KOPT-K1 (cell line): ENCODE results near the gene BRMS1.
"Not testable (repeated sequence)": the region's sequence is repeated elsewhere in the genome, so short reads cannot be mapped to it uniquely, and the experiment has no call there.

Experiments
- H3K27ac ChIP-seq: fragments of 200-600 bp; sonication (generic); 2 replicates; pipeline ENCODE4 v1.5.1; 2016; ENCODE audit warnings: antibody characterized with exemption, mild to moderate bottlenecking, low read depth, low read length; ENCODE audit not compliant: poor library complexity, severe bottlenecking
- H3K36me3 ChIP-seq: fragments of 200-600 bp; sonication (generic); 2 replicates; pipeline ENCODE4 v1.5.1; 2017; ENCODE audit warnings: antibody characterized with exemption, mild to moderate bottlenecking, low read length, moderate library complexity; ENCODE audit not compliant: insufficient read depth
- H3K9me3 ChIP-seq: fragments of 200-600 bp; sonication (generic); 2 replicates; pipeline ENCODE4 v1.5.1; 2017; ENCODE audit warnings: antibody characterized with exemption, low read length, mild to moderate bottlenecking; ENCODE audit not compliant: insufficient read depth, poor library complexity, severe bottlenecking

Gene BRMS1

DNA sequence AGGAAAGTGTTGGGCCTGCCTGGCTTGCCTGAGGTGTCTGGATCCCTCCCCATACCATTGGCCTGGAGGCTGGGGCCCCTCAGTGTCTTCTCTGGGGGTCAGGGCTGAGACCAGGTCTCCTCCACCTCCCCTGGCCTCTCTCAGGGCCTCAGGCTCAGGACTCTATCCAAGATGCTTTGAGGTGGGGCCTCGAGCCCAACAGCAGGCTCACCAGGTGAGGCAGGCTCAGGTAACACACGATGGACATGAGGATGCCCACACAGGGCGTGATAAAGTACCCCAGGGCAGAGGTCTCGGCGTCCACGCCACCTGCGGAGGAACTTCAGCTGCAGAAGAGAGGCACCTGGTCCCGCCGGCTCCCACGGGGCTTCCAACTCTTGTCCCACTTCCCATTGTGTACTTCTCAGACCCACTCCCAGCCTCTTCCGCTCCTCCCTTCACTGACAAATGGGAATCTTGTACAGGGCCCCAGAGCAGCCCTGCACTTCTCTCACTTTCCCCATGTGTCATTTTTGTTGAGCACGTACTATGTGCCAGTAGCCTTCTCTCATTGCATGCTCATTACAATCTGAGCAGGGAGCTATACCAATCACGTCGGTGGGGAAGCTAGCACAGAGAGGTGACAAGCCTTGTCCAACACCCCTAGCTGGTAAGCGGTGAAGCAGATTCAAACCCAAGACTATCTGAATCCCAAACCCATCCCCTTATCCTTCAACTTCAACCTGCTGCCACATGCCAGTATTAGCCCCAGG, 22.8 kb upstream of the BRMS1 start:
- Histone ChIP-seq H3K27ac (no peak overlapping the region), H3K9me3 (no peaks in the 10 kb centered on the region), H3K36me3 (no peaks in the 10 kb centered on the region)

DNA sequence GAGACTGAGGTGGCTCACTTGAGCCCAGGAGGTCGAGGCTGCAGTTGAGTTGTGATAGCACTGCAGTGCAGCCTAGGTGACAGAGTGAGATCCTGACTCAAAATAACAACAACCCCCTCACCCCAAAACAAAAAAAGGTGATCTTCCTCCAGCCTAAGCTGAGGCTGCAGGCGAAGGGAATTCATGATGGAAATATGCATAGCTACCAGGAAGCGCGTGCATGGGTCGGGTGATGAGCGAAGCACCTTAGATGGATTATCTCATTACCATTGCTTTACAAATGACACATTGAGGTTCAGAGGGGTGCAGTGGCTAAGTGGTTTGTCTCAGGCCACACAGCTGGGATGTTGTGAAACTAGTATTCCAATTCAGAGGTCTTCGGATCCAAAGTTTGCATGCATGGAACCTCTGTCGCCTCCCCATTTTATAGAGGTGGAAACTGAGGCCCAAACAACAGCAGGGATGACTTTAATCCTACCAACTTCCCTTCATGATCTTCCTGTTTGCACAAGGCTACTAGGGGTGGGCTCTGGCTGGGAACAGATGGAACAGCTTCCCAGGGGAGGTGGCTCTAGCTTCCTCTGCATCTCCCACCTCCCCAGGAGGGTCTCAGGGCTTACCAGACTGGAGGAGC, 22.1 kb upstream of the BRMS1 start:
- Histone ChIP-seq H3K27ac (no peak overlapping the region), H3K36me3 (no peaks in the 10 kb centered on the region), H3K9me3 (no peaks in the 10 kb centered on the region)

DNA sequence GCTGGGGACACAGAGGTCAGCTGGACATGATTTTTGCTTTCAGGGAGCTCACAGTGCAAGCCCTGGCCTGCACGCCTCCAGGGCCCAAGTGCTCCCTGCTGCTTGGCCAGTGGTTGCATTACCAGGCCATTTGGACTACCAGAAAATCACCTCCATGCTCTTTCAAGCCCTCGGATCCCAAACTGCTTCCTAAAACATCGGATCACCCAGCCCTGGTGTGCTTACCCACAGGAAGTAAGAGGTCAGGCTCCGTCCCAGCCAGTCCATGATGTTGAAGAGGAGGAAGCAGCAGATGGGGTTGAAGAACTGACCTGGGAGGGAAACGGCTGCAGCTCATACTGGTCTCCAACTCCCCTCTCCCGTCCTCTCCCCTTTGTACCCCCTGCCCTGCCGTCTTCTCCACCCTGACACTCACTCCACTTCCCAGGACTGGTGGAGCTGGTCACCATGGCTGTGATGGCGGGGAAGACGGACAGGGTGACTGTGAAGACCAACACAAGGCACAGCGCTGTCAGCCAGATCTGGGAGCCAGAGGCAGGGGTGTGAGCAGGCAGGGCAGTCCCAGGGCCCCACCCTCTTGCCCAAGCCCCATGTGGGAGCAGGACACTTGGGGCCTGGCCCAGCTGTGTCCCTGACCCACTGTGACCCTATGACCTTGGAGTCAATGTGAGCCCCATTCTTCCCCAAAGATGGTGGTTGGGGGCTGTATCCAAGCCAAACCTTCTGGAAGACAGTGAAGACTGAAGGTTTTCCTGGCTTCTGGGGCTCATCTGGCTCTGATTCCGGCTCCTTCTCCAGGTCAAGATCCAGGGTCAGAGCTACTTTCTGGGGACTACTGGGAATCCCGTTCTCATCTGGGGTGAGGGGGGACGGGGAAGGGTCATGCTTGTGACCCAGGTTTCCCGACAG, 21.1 kb upstream of the BRMS1 start:
- Histone ChIP-seq H3K9me3 (no peaks in the 10 kb centered on the region), H3K27ac (no peak overlapping the region), H3K36me3 (peaks cover 4% of the 10 kb centered on the region; the same call in 1 of the 2 replicates)

DNA sequence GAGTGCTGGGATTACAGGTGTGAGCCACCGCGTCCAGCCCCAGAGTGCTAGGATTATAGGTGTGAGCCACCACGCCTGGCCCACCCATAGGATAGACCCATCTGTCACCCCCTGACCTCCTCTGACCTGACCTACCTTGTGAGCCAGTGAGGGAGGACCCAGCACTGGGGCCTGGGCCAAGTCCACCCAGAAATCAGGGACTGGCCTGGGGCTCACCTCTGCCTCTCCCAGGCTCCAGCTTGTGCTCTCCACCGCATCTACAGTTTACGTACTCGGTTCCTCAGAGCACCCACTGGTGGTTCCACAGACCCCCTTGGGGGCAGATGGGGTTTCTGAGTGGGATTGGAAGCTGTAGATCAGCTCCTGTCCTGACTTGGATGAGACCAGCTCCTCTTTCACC, 20.3 kb upstream of the BRMS1 start:
- Histone ChIP-seq H3K9me3 (no peaks in the 10 kb centered on the region), H3K27ac (no peak overlapping the region), H3K36me3 (peaks cover 5% of the 10 kb centered on the region; the same call in 1 of the 2 replicates)

DNA sequence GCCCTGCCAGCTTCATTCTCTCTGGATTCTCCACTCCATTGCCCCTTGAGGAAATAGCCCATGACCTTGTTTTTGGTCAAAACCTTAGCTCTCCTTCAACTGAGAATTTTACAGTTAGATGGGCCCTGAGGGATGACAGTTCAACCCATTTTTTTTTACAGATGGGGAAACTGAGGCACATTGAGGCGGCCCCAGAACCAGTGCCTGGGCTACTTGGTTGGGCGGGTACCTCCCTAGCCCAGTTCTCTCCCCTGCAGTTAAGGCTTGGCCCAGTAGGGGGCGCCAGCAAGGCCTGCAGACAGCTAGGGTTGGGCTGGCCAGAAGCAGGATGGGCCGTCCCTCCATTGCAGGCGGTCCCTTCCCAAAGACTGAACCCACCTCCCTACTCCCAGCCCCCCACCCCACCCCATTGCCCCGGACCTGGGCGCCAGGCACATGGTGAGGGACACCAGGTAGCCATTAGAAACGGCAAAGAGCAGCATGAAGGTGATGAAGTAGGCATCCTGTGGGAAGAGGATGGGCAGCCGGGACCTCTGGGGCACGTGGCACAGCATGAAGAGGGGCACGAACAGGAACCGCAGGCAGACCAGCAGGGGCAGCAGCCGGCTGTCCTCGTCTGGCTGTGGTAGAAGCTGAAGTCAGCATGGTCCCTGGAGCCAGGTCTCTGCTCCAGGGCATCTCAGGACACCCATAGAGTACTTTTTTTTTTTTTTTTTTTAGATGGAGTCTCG, 19.1 kb upstream of the BRMS1 start:
- Histone ChIP-seq H3K36me3 (peaks cover 5% of the 10 kb centered on the region; the same call in 1 of the 2 replicates), H3K9me3 (no peaks in the 10 kb centered on the region), H3K27ac (no peak overlapping the region)

DNA sequence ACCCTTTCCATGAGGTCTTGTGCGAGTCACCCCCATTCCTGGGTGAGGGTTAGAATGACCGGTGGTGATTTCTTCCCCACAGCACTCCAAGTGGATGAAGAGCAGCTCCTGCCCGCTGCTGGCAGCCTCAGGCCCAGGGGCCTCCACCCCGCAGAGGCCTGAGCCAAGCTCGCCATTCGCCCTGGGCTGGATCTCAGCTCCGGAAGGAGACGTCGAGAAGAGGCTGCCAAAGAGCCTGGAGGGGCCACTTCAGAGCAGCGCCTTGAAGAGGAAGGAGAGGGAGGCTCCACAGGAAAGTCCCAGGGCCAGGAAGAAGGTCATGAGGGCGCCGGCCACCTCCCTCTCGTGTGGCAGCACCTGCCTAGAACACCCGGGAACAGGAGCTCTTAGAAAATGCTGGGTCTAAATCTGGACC, 18.3 kb upstream of the BRMS1 start:
- Histone ChIP-seq H3K36me3 (peaks cover 5% of the 10 kb centered on the region; the same call in 1 of the 2 replicates), H3K9me3 (no peaks in the 10 kb centered on the region), H3K27ac (no peak overlapping the region)

GRCh38 chr11:66362481-66363147, 17.7 kb upstream of the BRMS1 start:
- Histone ChIP-seq H3K27ac (no peak overlapping the region), H3K36me3 (peaks cover 5% of the 10 kb centered on the region; the same call in 1 of the 2 replicates), H3K9me3 (no peaks in the 10 kb centered on the region)

DNA sequence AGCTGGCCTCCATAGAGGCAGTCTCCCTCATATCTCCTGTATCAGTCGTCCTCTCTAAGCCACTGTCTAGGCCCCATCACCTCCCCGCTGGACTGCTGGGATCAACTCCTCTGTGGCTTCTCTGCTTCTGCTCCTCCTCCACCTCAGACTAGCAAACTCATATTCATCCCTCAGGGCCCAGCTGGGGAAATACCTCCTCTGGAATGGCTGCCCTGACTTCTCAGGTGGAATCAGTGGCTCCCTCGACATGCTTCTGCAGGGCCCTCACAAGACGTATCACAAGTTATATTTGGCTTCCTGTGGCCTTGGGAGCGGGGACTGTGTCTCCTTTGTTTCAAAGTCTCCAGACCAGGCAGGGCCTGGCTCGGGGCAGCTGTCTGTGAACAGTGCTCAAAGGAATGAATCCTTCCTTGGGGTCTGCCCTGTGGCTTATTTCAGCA, 16.6 kb upstream of the BRMS1 start:
- H3K9me3 ChIP-seq: no peaks in the 10 kb centered on the region
- H3K27ac ChIP-seq: no peak overlapping the region
- peaks cover 5% of the 10 kb centered on the region; the same call in 1 of the 2 replicates for H3K36me3 ChIP-seq

DNA sequence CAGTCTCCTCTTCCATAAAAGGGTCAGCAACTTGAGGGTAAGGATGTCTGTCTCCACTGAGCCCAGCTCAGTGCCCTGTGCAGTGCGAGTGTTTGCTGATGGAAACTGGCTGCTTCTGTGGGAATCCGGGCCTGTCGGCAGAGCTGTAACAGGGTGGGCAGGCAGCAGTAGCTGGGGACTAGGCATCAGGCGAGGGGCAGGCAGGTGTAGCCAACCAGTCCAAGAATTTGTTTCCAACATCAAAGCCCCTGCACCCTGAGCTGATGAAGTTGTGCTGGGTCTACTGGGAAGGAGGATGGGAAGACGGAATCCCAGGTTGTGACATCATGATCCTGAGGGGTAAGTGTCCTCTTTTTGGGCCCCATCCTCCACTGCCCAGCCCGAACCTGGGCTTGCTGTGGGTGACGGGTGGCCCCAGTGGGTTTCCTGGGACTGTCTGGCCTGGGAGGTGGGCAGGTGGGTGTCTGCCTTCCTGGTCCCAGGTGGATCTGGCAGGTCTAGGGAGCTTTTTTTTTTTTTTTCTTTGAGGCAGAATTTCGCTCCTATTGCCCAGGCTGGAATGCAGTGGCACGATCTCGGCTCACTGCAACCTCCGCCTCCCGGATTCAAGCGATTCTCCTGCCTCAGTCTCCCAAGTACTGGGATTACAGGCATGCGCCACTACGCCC, 15.6 kb upstream of the BRMS1 start:
- Histone ChIP-seq H3K9me3 (no peaks in the 10 kb centered on the region), H3K27ac (no peak overlapping the region), H3K36me3 (peaks cover 5% of the 10 kb centered on the region; the same call in 1 of the 2 replicates)

GRCh38 chr11:66359662-66360087, 14.8 kb upstream of the BRMS1 start:
- H3K27ac ChIP-seq: no peak overlapping the region
- H3K9me3 ChIP-seq: no peaks in the 10 kb centered on the region
- H3K36me3 ChIP-seq: peaks cover 5% of the 10 kb centered on the region; the same call in 1 of the 2 replicates

DNA sequence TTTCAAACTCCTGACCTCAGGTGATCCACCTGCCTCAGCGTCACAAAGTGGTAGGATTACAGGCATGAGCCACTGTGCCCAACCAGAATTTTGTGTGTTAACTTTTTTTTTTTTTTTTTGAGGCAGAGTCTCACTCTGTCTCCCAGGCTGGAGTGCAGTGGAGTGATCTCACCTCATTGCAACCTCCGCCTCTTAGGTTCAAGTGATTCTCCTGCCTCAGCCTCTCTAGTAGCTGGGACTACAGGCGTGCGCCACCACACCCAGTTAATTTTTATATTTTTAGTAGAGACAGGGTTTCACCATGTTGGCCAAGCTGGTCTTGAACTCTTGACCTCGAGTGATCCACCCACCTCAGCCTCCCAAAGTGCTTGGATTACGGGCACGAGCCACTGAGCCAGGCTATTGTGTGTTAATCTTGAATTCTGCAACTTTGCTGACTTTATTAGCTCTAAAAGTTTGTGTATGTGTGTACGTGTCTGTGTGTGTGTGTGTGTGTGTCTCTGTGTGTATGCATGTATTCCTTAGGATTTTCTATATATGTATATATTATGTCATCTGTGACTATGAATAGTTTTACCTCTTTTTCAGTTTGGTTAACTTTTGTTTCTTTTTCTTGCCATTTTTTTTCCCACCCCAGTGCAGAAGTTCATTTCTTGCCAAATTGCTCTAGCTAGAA, 5.8 kb upstream of the BRMS1 start:
- H3K9me3 ChIP-seq, H3K27ac ChIP-seq: not testable (repeated sequence)
- peaks cover 14% of the 10 kb centered on the region; the same call in 1 of the 2 replicates for H3K36me3 ChIP-seq

DNA sequence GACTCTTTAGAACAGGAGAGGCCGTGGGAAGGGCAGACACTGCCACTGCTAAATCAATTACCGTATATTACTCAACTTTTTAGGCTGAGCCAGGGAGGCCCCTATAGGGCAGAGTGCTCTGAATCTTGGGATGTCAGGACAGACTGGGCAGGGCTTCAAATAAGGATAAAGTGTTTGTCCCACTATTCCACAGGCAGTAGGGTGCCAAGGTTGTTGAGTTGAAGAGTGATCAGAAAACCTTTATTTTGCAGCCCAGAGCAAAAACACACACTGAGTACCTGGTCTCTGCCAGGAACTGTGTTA, 4.1 kb upstream of the BRMS1 start:
- H3K36me3 ChIP-seq: peaks cover 8% of the 10 kb centered on the region; the same call in 1 of the 2 replicates
- no peak overlapping the region for H3K27ac ChIP-seq
- H3K9me3 ChIP-seq: no peaks in the 10 kb centered on the region
